Adrenal gland (tissue), 12 donors: ENCODE data around the gene CMBL. TPM values are rescaled to one million over a fixed set of nuclear protein-coding genes. Genes with fewer than 3 reads are reported as not detected.
A peak's percentile ranks its signal among the peaks of the same experiment; 100 is the strongest.

Experiments used
- DNase-seq, 7 donors: peaks; one replicate each; pipeline ENCODE4 v3.0.0-alpha.2; 2019 to 2020
- H3K27ac ChIP-seq, 5 donors: fragments of 200-600 bp; sonication (generic) in 4 of 5; 1 replicate in 3 of 5; 2 replicates in 2 of 5; pipeline versions ENCODE4 v1.5.1 to v1.8.0; 2016 to 2020; ENCODE audit warnings: mild to moderate bottlenecking in 1 of 5
- H3K27me3 ChIP-seq: fragments of 200-600 bp; 2 replicates; pipeline ENCODE4 v1.8.0; 2021
- H3K36me3 ChIP-seq, 2 donors: fragments of 200-600 bp; replicated peaks in 1 of 2; 1 replicate in 1 of 2; 2 replicates in 1 of 2; pipeline versions ENCODE4 v1.5.1 to v1.8.0; 2018 to 2022
- H3K4me1 ChIP-seq, 2 donors: fragments of 200-600 bp; replicated peaks in 1 of 2; 1 replicate in 1 of 2; 2 replicates in 1 of 2; pipeline versions ENCODE4 v1.5.1 to v1.8.0; 2018 to 2021
- H3K4me3 ChIP-seq, 4 donors: fragments of 200-600 bp; sonication (generic) in 3 of 4; one replicate each; pipeline ENCODE4 v1.5.1; 2016 to 2018
- H3K9me3 ChIP-seq, 3 donors: fragments of 200-600 bp; sonication (generic) in 1 of 3; replicated peaks in 1 of 3; 1 replicate in 2 of 3; 2 replicates in 1 of 3; pipeline versions ENCODE4 v1.5.1 to v1.8.0; 2016 to 2021
- CTCF ChIP-seq, 6 experiments: fragments of 450-650 bp in 4 of 6; fragments of 200-600 bp in 2 of 6; sonication (generic) in 1 of 6; IDR thresholded peaks; 1 replicate in 5 of 6; 2 replicates in 1 of 6; pipeline versions ENCODE4 v1.5.1 to v1.8.0; 2016 to 2021; ENCODE audit warnings: antibody characterized with exemption in 6 of 6, mild to moderate bottlenecking in 2 of 6, moderate library complexity in 1 of 6
- POLR2A ChIP-seq, 2 donors: fragments of 450-650 bp; IDR thresholded peaks; one replicate each; pipeline ENCODE4 v1.6.1; 2017; ENCODE audit warnings: antibody characterized with exemption in 2 of 2, mild to moderate bottlenecking in 2 of 2, moderate library complexity in 1 of 2
- WGBS, 4 donors: extraction: QIAGEN DNeasy Blood & Tissue Kit in 2 of 4; methylation state at CpG; one replicate each; pipeline versions ENCODE4 v1.1.5 to v1.1.7; 2013 to 2017; 5-methylcytosine and 5-hydroxymethylcytosine counted together
- intact Hi-C, 2 donors: fragments of 100-400 bp; cut with DNase I; formaldehyde crosslinking; loops; one replicate each; pipeline versions ENCODE4 v1.14.1 to v1.15.0; 2022 to 2023
- polyA plus RNA-seq, 3 donors: library from polyadenylated mRNA; stranded (reverse); fragments of 200-250 nt in 2 of 3; fragments of 350-450 nt in 1 of 3; fragmentation: Illumina TruSeq in 1 of 3; extraction: RNeasy Lipid Tissue Mini Kit (QIAGEN cat#74804) in 1 of 3; gene quantifications; one replicate each; pipeline ENCODE4 v1.2.3, GENCODE V29; 2013 to 2014
- total RNA-seq, 9 donors: library from RNA; depleted of rRNA in 4 of 9; stranded (reverse); fragments of >200 nt in 4 of 9; fragments of 120-200 nt in 1 of 9; fragmentation: NEBNext Ultra II Directional in 1 of 9; extraction: Animal tissue kit (Norgen Biotek cat#: 25700) in 1 of 9; gene quantifications; one replicate each; pipeline versions ENCODE4 v1.1.0 to v1.2.4, GENCODE V29; 2013 to 2023
- donor health status: healthy with polysubstance abuse.
- donor health status: Bipolar disorder and iron deficiency.
- donor health status: DM: yes; HTN: yes; CAD: no.
- donor health status: DM: no; HTN: no; CAD: no.
- donor health status: DM: no; HTN: no; CAD: no.
- donor health status: DM: yes; HTN: yes; CAD: no.

Gene CMBL
- total and polyA plus RNA-seq, 12 donors = 14.9 to 87.7 (median 28.9) TPM

GRCh38 chr5:10243660-10244240 is 64.0 kb downstream of the CMBL start:
- Histone ChIP-seq H3K27me3 (no peaks in the 10 kb centered on the region), H3K36me3 (peaks cover 0 to 4% of the 10 kb centered on the region in 2 donors), H3K9me3 (no peaks in the 10 kb centered on the region), H3K4me1 (peaks cover 5 to 6% of the 10 kb centered on the region in 2 donors), H3K27ac (no peak overlapping the region), H3K4me3 (no peak overlapping the region)
- no peak for DNase-seq
- intact Hi-C loops = no loop called here
- WGBS, 4 donors = 91 to 97% (median 94%) methylated on average over 1 of the region's 1 CpG
- TF ChIP-seq CTCF (IDR thresholded peaks at IDR 0.05) (no peak), POLR2A (IDR thresholded peaks at IDR 0.05) (no peak)

GRCh38 chr5:10235350-10235749 is 72.4 kb downstream of the CMBL start:
- H3K36me3 ChIP-seq = peaks cover 0 to 26% of the 10 kb centered on the region in 2 donors
- H3K9me3 ChIP-seq = no peaks in the 10 kb centered on the region
- intact Hi-C loops = no loop called here
- WGBS, 4 donors = 87 to 92% (median 91%) methylated on average over 8 of the region's 8 CpGs
- no peaks in the 10 kb centered on the region for H3K27me3 ChIP-seq
- no peak overlapping the region for H3K4me3 ChIP-seq
- no peaks in the 10 kb centered on the region for H3K4me1 ChIP-seq
- DNase-seq = no peak
- H3K27ac ChIP-seq = no peak overlapping the region
- TF ChIP-seq POLR2A (IDR thresholded peaks at IDR 0.05) (no peak), CTCF (IDR thresholded peaks at IDR 0.05) (no peak)

GRCh38 chr5:10233505-10233904 is 74.2 kb downstream of the CMBL start:
- peak in 4 of 7 donors; percentile 30 to 36 (median 32) for DNase-seq
- TF ChIP-seq POLR2A (IDR thresholded peaks at IDR 0.05) (no peak), CTCF (IDR thresholded peaks at IDR 0.05) (no peak)
- Histone ChIP-seq H3K4me3 (no peak overlapping the region), H3K36me3 (peaks cover 0 to 19% of the 10 kb centered on the region in 2 donors), H3K27ac (no peak overlapping the region), H3K9me3 (no peaks in the 10 kb centered on the region), H3K4me1 (no peaks in the 10 kb centered on the region), H3K27me3 (no peaks in the 10 kb centered on the region)
- WGBS, 4 donors = 65 to 81% (median 69%) methylated on average over 7 of the region's 7 CpGs
- intact Hi-C loops = no loop called here

GRCh38 chr5:10233011-10233410 is 74.7 kb downstream of the CMBL start:
- DNase-seq = no peak
- Histone ChIP-seq H3K36me3 (peaks cover 0 to 15% of the 10 kb centered on the region in 2 donors), H3K4me3 (no peak overlapping the region), H3K27ac (no peak overlapping the region), H3K4me1 (no peaks in the 10 kb centered on the region), H3K27me3 (no peaks in the 10 kb centered on the region), H3K9me3 (no peaks in the 10 kb centered on the region)
- TF ChIP-seq CTCF (IDR thresholded peaks at IDR 0.05) = no peak
- TF ChIP-seq POLR2A (IDR thresholded peaks at IDR 0.05) = no peak
- intact Hi-C loops = no loop called here
- 80 to 97% (median 88%) methylated on average over 3 to 7 of the region's 7 CpGs for WGBS, 4 donors
